B cell (primary cell): Measurements from ENCODE around the gene ULK4. TPM values are rescaled to one million over a fixed set of nuclear protein-coding genes. Genes with fewer than 3 reads are reported as not detected.

Source experiments
- ATAC-seq: fragments of 200-7000 bp; cut with Tn5 transposase; one replicate; pipeline ENCODE4 v1.10.0; 2021; ENCODE audit warnings: low read depth, mild to moderate bottlenecking, moderate number of reproducible peaks, moderate library complexity
- CTCF ChIA-PET: fragments of 350-600 bp; sonication (Branson Sonifier 250); formaldehyde crosslinking; loops from one replicate; lab custom pipeline; 2021; ENCODE audit warnings: antibody characterized with exemption, inconsistent platforms; lab: Charles Lee
- POLR2A ChIA-PET: fragments of 350-600 bp; sonication (Branson Sonifier 250); formaldehyde crosslinking; loops from one replicate; lab custom pipeline; 2021; ENCODE audit warnings: antibody characterized with exemption; lab: Charles Lee
- DNase-seq: peaks from one replicate; pipeline ENCODE4 v3.0.0; 2013
- H2AFZ ChIP-seq: 2 replicates; pipeline ENCODE4 v1.6.1; 2012; ENCODE audit warnings: mild to moderate bottlenecking, low read depth, low read length; ENCODE audit not compliant: insufficient read depth, poor library complexity, severe bottlenecking
- H3K27ac ChIP-seq, 2 donors: 1 replicate in 1 of 2; 2 replicates in 1 of 2; pipeline ENCODE4 v1.5.1; 2012 to 2013; ENCODE audit warnings: low read length in 2 of 2, mild to moderate bottlenecking in 2 of 2, moderate library complexity in 1 of 2
- H3K27me3 ChIP-seq, 4 experiments: fragments of 200-600 bp in 1 of 4; sonication (generic) in 1 of 4; replicated peaks in 1 of 4; 1 replicate in 2 of 4; 2 replicates in 2 of 4; pipeline versions ENCODE4 v1.6.1 to v1.7.0; 2013 to 2016; ENCODE audit warnings: low read length in 3 of 4, mild to moderate bottlenecking in 2 of 4, mixed read lengths in 1 of 4, moderate library complexity in 1 of 4; ENCODE audit not compliant: insufficient read depth in 4 of 4, control insufficient read depth in 3 of 4; ENCODE audit errors: control extremely low read depth in 1 of 4
- H3K36me3 ChIP-seq, 2 experiments: replicated peaks in 1 of 2; 1 replicate in 1 of 2; 2 replicates in 1 of 2; pipeline versions ENCODE4 v1.6.1 to v1.7.1; 2013; ENCODE audit warnings: low read length in 1 of 2; ENCODE audit not compliant: insufficient read depth in 2 of 2, control insufficient read depth in 1 of 2; ENCODE audit errors: control extremely low read depth in 1 of 2, extremely low read depth in 1 of 2
- H3K4me1 ChIP-seq, 2 donors: fragments of 200-600 bp in 1 of 2; sonication (generic) in 1 of 2; 1 replicate in 1 of 2; 2 replicates in 1 of 2; pipeline versions ENCODE4 v1.5.1 to v1.6.1; 2013 to 2017; ENCODE audit warnings: low read length in 2 of 2; ENCODE audit not compliant: control insufficient read depth in 2 of 2, insufficient read depth in 2 of 2
- H3K4me2 ChIP-seq: replicated peaks from 2 replicates; pipeline ENCODE3; 2012; ENCODE audit warnings: mild to moderate bottlenecking, low read depth, low read length; ENCODE audit not compliant: poor library complexity, severe bottlenecking
- H3K4me3 ChIP-seq, 5 experiments: fragments of 200-600 bp in 1 of 5; sonication (generic) in 1 of 5; 1 replicate in 3 of 5; 2 replicates in 2 of 5; pipeline versions ENCODE4 v1.5.1 to v1.7.0; 2011 to 2016; ENCODE audit warnings: low read length in 4 of 5, mild to moderate bottlenecking in 4 of 5, low read depth in 2 of 5, control low read depth in 1 of 5, moderate library complexity in 1 of 5; ENCODE audit not compliant: insufficient read depth in 1 of 5; ENCODE audit errors: control extremely low read depth in 1 of 5, extremely low read depth in 1 of 5
- H3K79me2 ChIP-seq: fragments of 200-600 bp; sonication (generic); one replicate; pipeline ENCODE4 v1.6.0; 2016; ENCODE audit warnings: low read length; ENCODE audit not compliant: control insufficient read depth, insufficient read depth
- H3K9ac ChIP-seq: fragments of 200-600 bp; sonication (generic); 2 replicates; pipeline ENCODE4 v1.6.1; 2017; ENCODE audit warnings: mild to moderate bottlenecking, low read length, moderate library complexity
- H3K9me3 ChIP-seq, 3 donors: one replicate each; pipeline versions ENCODE4 v1.6.1 to v1.7.1; 2013; ENCODE audit warnings: low read length in 2 of 3; ENCODE audit not compliant: control insufficient read depth in 2 of 3, insufficient read depth in 1 of 3; ENCODE audit errors: control extremely low read depth in 1 of 3
- H4K20me1 ChIP-seq: 2 replicates; pipeline ENCODE4 v1.6.0; 2012; ENCODE audit warnings: mild to moderate bottlenecking, low read length; ENCODE audit not compliant: insufficient read depth, control insufficient read depth, poor library complexity, severe bottlenecking
- H3K27ac Mint-ChIP-seq: one replicate; pipeline ENCODE4 v1.8.0; 2021; ENCODE audit warnings: mixed read lengths
- H3K27me3 Mint-ChIP-seq: one replicate; pipeline ENCODE4 v1.8.0; 2021; ENCODE audit warnings: mixed read lengths
- H3K4me1 Mint-ChIP-seq: one replicate; pipeline ENCODE4 v1.8.0; 2021; ENCODE audit warnings: mixed read lengths
- H3K4me3 Mint-ChIP-seq: one replicate; pipeline ENCODE4 v1.8.0; 2021; ENCODE audit warnings: mixed read lengths
- H3K9me3 Mint-ChIP-seq: one replicate; pipeline ENCODE4 v1.8.0; 2022; ENCODE audit warnings: mixed read lengths; ENCODE audit not compliant: insufficient read depth
- EZH2 ChIP-seq: IDR thresholded peaks from 2 replicates; pipeline ENCODE4 v1.6.1; 2012; ENCODE audit warnings: borderline replicate concordance, low read depth, mild to moderate bottlenecking, moderate library complexity, low read length; ENCODE audit not compliant: insufficient read depth, poor library complexity, severe bottlenecking
- WGBS: methylation state at CpG from one replicate; pipeline ENCODE4 v1.1.5; 2013; ENCODE audit warnings: missing lambda C conversion rate; ENCODE audit not compliant: insufficient coverage; 5-methylcytosine and 5-hydroxymethylcytosine counted together
- intact Hi-C: fragments of 100-400 bp; cut with micrococcal nuclease; formaldehyde crosslinking; loops from one replicate; pipeline ENCODE4 v1.10.0; 2022
- polyA plus RNA-seq: library from polyadenylated mRNA; depleted of rRNA; stranded (reverse); fragments of >200 nt; gene quantifications from 2 replicates; pipeline ENCODE4 v1.2.3, GENCODE V29; 2012
- total RNA-seq, 2 donors: library from RNA; stranded (reverse); fragments of 120-200 nt in 1 of 2; gene quantifications; 1 replicate in 1 of 2; 2 replicates in 1 of 2; pipeline versions ENCODE4 v1.2.3 to v1.2.4, GENCODE V29; 2013 to 2022
- TF ChIP-seq, protein P1 (sequence below): fragments of 200-600 bp; IDR thresholded peaks from one replicate; pipeline ENCODE4 v1.8.0; 2022; ENCODE audit warnings: antibody characterized with exemption, mild to moderate bottlenecking

Gene ULK4
- total and polyA plus RNA-seq, 2 donors (not counting 1 experiment from before 2014, with no cell fraction given), result 5.2 to 33.7 TPM

DNA sequence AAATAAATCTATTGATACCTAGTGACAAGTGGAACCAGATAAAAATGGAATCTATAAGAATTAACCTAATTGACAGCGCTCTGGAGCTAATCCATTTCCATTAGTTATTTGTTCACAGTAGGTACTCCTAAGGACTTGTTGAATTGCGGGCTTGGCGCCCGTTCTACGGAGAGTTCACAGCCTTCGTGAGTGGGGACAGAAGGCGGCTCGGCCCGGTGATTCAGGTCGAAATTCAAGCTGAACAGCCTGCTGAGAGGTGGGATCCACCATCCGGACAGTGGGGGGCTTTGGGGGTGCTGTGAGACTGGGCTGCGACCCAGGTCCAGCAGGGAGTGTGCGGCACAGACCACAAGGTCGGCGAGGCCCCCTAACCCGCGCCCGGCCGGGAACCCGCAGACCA lies 763.4 kb downstream of the ULK4 start:
- Histone ChIP-seq H3K4me2 (peak overlapping the region; percentile 83), H3K79me2 (peaks cover 60% of the 10 kb centered on the region), H3K4me3 (peak overlapping the region in 4 of 5 experiments; percentile 96 to 98 (median 96)), H3K36me3 (no peaks in the 10 kb centered on the region), H2AFZ (peak overlapping the region; percentile 93), H3K9me3 (no peaks in the 10 kb centered on the region), H3K27me3 (peaks cover 0 to 4% (median 0%) of the 10 kb centered on the region in 4 experiments), H3K9ac (peak overlapping the region; percentile 99), H3K4me1 (peaks cover 36 to 38% of the 10 kb centered on the region in 2 donors), H3K27ac (peak overlapping the region; percentile 49 to 94), H4K20me1 (peaks cover 35% of the 10 kb centered on the region)
- ChIA-PET CTCF (interaction anchor here (1.0 to 2.0 kb wide), 5 partner anchors 8 to 618 kb away, joined by 3 to 22 read pairs (median 4); no protein-coding TSS in a partner anchor), POLR2A (interaction anchor here (0.9 to 2.3 kb wide), 4 partner anchors 227 to 745 kb away, joined by 3 to 14 read pairs (median 3); no protein-coding TSS in a partner anchor)
- no peak for TF ChIP-seq EZH2
- TF ChIP-seq, protein P1, sequence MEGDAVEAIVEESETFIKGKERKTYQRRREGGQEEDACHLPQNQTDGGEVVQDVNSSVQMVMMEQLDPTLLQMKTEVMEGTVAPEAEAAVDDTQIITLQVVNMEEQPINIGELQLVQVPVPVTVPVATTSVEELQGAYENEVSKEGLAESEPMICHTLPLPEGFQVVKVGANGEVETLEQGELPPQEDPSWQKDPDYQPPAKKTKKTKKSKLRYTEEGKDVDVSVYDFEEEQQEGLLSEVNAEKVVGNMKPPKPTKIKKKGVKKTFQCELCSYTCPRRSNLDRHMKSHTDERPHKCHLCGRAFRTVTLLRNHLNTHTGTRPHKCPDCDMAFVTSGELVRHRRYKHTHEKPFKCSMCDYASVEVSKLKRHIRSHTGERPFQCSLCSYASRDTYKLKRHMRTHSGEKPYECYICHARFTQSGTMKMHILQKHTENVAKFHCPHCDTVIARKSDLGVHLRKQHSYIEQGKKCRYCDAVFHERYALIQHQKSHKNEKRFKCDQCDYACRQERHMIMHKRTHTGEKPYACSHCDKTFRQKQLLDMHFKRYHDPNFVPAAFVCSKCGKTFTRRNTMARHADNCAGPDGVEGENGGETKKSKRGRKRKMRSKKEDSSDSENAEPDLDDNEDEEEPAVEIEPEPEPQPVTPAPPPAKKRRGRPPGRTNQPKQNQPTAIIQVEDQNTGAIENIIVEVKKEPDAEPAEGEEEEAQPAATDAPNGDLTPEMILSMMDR, result no peak
- DNase-seq, result no peak
- no peak for ATAC-seq
- under 1% methylated on average over 19 of the region's 20 CpGs for WGBS
- Mint-ChIP-seq H3K4me1 (peaks cover 38% of the 10 kb centered on the region), H3K27ac (peak overlapping the region; percentile 95), H3K27me3 (peaks cover 8% of the 10 kb centered on the region), H3K9me3 (no peaks in the 10 kb centered on the region), H3K4me3 (peak overlapping the region; percentile 92)
- intact Hi-C loops, result loop anchor here (2.0 to 10.0 kb wide), 3 partner anchors 484 to 744 kb away; partner anchors contain the start of genes RPL14 and ZNF621

DNA sequence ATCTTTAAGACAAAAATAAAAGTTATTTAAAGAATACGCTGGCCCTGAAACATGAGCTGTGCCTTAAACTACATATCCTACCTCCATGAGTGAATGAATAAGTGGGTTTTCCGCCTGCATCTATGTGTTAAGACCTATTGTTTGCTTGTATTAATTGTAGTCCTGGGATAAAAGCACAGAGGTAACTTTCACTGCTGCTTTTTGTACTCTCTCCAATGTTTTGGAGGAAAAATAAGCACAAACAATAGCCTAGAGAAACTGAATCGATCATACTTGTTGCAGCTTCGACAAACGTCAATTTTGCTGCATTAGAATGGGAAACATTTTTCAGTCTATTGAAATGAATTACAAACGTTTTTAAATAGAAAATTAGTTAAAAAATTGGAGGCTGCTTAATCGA lies 763.9 kb downstream of the ULK4 start:
- Mint-ChIP-seq H3K27me3 (peaks cover 8% of the 10 kb centered on the region), H3K4me1 (peaks cover 33% of the 10 kb centered on the region), H3K27ac (no peak overlapping the region), H3K4me3 (peak overlapping the region; percentile 92), H3K9me3 (no peaks in the 10 kb centered on the region)
- Histone ChIP-seq H3K4me3 (peak overlapping the region in 2 of 5 experiments; percentile 97 to 98), H3K9me3 (no peaks in the 10 kb centered on the region), H4K20me1 (peaks cover 30% of the 10 kb centered on the region), H3K27ac (no peak overlapping the region), H3K79me2 (peaks cover 55% of the 10 kb centered on the region), H3K4me1 (peaks cover 31 to 35% of the 10 kb centered on the region in 2 donors), H2AFZ (peak overlapping the region; percentile 93), H3K36me3 (no peaks in the 10 kb centered on the region), H3K9ac (peak overlapping the region; percentile 99), H3K4me2 (peak overlapping the region; percentile 83), H3K27me3 (peaks cover 0 to 4% (median 0%) of the 10 kb centered on the region in 4 experiments)
- TF ChIP-seq, protein P1, result no peak
- no peak for TF ChIP-seq EZH2
- CTCF ChIA-PET, result interaction anchor here (1.7 to 2.0 kb wide), 2 partner anchors 612 to 616 kb away, joined by 5 to 22 read pairs; no protein-coding TSS in a partner anchor
- POLR2A ChIA-PET, result interaction anchor here (0.9 to 2.3 kb wide), 3 partner anchors 227 to 745 kb away, joined by 3 to 14 read pairs (median 3); no protein-coding TSS in a partner anchor
- DNase-seq (no peak), ATAC-seq (no peak)
- intact Hi-C loops, result loop anchor here (2.0 to 10.0 kb wide), 3 partner anchors 483 to 743 kb away; partner anchors contain the start of genes RPL14 and ZNF621
- 100% methylated on average over 2 of the region's 7 CpGs for WGBS
